CD4-positive, alpha-beta T cell treated with Interleukin-2 at 100 ng/mL for 4 hours (primary cell): ENCODE measurements around the gene MPL.

ENCODE experiments used
- DNase-seq: peaks from one replicate; pipeline ENCODE4 v3.0.0-alpha.2; 2020; ENCODE audit warnings: low spot score

The MPL gene

GRCh38 chr1:43325381-43325780 is 12.2 kb upstream of the MPL start:
- no peak for DNase-seq

GRCh38 chr1:43327549-43328292 is 9.9 kb upstream of the MPL start:
- DNase-seq, result no peak

- DNase-seq, result no peak
Measured at GRCh38 chr1:43329995-43330751, 7.4 kb upstream of the MPL start.

- DNase-seq, result no peak
Measured at GRCh38 chr1:43331688-43332087, 5.9 kb upstream of the MPL start.

- DNase-seq, result no peak
Measured at GRCh38 chr1:43334453-43335205, 3.0 kb upstream of the MPL start.

GRCh38 chr1:43338001-43338400 is 383 bp downstream of the MPL start:
- DNase-seq, result no peak

GRCh38 chr1:43339584-43340232 is 2.1 kb downstream of the MPL start:
- no peak for DNase-seq

GRCh38 chr1:43340559-43340958 is 2.9 kb downstream of the MPL start:
- no peak for DNase-seq

GRCh38 chr1:43344267-43344850 is 6.7 kb downstream of the MPL start:
- DNase-seq, result no peak

GRCh38 chr1:43345120-43345519 is 7.5 kb downstream of the MPL start:
- DNase-seq, result no peak

- DNase-seq, result no peak
Measured at GRCh38 chr1:43346636-43347035, 9.0 kb downstream of the MPL start.

GRCh38 chr1:43348343-43348808 is 10.8 kb downstream of the MPL start:
- DNase-seq, result no peak

- DNase-seq, result peak; percentile 59
Measured at GRCh38 chr1:43348809-43349593, 11.4 kb downstream of the MPL start.

GRCh38 chr1:43349594-43350306 is 12.1 kb downstream of the MPL start:
- no peak for DNase-seq

GRCh38 chr1:43350976-43351375 is 13.4 kb downstream of the MPL start:
- no peak for DNase-seq

GRCh38 chr1:43351421-43352350 is 14.1 kb downstream of the MPL start:
- DNase-seq, result no peak

GRCh38 chr1:43352351-43352705 is 14.7 kb downstream of the MPL start:
- no peak for DNase-seq

GRCh38 chr1:43352881-43353280 is 15.3 kb downstream of the MPL start:
- no peak for DNase-seq

GRCh38 chr1:43354471-43354870 is 16.9 kb downstream of the MPL start:
- no peak for DNase-seq
